Measurements from ENCODE around the gene SGTA.

Gene SGTA

GRCh38 chr19:2809387-2810140 lies 26.5 kb upstream of the SGTA start:
- no peak for DNase-seq (ENCODE audit: low read depth)

DNA sequence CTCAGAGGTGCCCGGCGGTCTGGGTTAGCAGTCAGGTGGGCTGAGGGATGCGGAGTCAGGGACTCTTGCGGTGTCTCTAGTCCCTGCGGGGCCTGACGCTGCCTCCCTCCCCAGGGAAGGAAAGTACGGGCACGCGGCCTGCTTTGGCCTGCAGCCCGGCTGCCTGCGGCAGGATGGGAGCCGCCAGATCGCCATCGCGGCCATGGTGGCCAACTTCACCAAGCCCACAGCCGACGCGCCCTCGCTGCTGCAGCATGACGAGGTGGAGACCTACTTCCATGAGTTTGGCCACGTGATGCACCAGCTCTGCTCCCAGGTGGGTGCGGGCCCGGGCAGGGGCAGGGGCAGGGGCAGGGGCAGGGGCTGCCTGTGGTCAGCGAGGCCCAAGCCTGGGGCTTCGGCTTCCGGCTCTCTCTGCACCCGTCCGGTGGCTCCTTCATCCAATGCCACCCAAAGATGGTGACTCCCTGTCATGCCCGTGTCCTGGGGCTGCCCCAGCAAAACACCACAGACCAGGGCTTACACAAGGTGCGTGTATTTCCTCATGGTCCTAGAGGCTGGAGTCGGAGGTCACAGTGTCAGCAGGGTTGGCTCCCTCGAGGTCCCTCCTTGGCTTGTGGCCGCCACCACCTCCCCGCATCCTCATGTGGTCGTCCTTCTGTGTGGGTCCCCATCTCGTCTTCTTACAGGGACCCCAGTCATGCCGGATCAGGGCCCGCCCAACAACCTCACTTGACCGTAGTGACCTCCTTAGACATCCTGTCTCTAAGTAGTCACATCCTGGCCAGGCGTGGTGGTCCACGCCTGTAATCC lies 25.3 kb upstream of the SGTA start:
- no peak for DNase-seq (ENCODE audit: low read depth)

DNA sequence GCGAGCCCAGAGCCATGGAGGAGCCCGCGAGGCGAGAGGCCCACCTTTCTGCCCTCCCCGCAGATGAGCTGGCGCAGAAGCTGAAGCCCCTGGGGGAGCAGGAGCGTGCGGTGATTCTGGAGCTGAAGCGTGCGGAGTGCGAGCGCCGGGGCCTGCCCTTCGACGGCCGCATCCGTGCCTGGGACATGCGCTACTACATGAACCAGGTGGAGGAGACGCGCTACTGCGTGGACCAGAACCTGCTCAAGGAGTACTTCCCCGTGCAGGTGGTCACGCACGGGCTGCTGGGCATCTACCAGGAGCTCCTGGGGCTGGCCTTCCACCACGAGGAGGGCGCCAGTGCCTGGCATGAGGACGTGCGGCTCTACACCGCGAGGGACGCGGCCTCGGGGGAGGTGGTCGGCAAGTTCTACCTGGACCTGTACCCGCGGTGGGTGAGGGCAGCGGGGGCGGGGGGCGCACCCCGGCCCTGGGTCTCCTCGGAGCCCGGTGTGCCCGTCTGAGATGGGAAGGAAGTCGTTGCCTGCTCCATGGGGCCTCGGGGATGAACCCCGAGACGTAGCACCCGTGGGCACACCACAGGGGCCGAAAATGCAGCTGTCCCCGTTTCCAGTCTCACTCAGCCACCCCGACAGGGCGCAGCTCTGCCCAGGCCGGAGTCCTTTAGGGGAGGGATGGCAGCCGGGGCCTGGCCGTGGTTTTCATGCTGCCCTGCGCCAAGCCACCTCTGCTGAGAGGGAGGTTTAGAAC lies 24.5 kb upstream of the SGTA start:
- DNase-seq (ENCODE audit: low read depth) = no peak

DNA sequence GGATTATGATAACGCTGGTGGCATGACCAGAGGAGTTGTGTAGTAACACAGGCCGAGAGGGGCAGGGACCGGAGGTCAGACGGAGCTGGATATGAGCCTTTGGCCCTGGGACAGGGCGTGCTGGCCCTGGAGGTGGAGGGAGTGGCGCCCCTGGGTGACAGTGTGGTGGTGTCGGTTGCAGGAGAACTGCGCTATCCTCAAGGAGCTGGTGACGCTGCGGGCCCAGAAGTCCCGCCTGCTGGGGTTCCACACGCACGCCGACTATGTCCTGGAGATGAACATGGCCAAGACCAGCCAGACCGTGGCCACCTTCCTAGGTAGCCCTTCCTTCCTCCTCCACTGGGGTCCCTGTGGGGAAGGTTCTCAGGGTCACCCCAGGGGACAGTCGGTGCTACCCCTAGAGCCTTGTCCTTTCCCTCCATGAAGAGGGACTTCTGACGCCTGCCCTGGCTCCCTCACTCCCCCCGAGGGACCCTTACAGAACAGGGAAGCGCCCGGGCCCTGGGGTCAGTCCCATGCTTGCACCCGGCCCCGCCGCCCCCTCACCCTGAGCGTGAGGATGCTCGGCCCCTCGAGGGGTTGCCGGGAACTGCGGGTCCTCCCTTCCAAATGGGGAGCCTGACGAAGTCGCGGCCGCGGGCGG lies 23.8 kb upstream of the SGTA start:
- DNase-seq (ENCODE audit: low read depth) = no peak

DNA sequence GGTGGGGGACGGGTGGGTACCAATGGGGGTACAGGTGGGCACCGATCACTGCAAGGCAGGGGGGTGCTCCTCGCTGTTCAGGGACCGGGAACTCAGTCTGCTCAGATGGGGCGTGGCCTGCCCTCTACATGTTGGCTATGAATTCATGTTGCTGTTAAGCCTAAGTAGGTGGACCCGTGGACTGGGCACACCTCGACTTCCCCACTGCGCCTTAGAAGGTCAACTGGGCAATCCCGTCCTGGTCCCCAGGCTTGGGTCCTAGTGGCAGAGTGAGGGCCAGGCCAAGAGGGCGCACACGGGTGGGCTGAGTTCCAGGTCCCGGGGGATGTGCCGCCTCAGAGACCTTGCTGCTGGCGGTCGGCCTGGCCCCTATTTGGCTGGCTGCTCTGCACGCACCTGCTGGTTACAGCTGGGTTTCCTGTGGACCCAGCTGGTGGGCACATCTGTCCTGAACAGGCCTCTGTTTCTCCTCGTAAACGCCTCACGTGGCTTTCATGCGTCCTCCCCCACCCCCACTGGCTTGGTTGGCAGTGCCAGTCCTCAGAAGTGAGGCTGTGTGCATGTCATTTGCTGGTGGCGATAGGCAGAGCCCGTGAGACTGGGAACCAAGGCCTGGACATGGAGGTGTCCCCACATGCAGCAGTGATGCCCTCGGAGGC lies 23.0 kb upstream of the SGTA start:
- DNase-seq (ENCODE audit: low read depth) = no peak

GRCh38 chr19:2805261-2805900 lies 22.3 kb upstream of the SGTA start:
- no peak for DNase-seq (ENCODE audit: low read depth)

DNA sequence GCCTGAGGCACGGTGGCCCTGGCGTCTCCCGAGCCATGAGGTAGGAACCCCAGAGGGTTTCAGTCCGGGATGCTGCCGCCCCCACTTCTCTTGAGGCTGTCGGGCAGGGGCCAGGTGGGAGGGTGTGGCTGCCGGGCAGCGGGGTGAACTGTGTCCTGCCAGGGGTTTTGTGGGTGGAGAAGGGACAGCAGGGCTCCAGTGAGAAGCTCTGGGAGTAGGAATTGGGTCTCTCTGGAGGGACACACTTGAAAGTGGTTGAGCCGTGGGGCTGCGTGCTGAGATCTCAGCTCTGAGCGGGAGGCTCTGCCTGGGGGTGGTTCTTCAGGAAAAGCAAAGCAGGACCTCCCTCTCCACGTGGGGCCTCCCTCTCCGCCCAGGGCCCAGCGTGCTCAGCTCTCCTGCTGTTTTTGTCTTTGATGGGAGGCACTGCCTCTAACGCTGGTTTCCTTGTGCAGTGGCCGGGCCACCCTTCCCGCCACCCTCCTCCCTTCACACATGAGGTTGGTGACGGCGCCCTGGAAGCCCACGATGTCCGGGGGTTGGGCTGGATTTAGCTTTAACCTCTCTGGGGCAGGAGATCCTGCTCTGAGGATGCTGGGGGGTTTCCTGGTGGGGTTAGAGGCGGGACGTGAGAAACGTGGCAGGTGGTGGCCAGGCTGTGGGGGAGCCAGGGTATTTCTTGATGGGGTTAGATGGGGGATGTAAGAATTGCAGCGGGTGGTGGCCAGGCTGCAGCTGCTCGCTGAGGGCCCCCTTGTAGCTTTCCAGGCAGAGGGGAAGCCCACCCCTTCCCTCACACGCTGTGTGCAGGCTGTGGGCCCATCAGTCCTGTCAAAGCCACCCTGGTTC lies 21.3 kb upstream of the SGTA start:
- no peak for DNase-seq (ENCODE audit: low read depth)

- DNase-seq (ENCODE audit: low read depth) = no peak
These were observed 20.5 kb upstream of the SGTA start for GRCh38 chr19:2803486-2804155.

DNA sequence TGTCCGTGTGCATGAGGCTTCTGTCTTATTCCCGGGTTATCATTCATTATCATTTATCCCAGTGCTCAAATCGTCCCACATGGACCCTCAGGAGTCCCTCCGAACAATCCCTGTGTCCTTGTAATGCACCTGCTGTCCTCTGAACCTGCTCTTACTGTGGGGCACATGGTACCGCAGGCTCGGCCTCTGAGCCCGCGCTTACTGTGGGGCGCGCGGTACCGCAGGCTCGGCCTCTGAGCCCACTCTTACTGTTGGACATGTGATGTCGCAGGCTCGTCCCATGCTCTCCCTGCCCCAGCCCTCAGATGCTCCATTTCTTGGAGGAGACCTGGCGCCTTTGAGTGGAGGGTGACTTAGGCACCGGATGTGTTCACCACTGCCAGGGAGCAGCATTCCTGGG lies 19.8 kb upstream of the SGTA start:
- no peak for DNase-seq (ENCODE audit: low read depth)

DNA sequence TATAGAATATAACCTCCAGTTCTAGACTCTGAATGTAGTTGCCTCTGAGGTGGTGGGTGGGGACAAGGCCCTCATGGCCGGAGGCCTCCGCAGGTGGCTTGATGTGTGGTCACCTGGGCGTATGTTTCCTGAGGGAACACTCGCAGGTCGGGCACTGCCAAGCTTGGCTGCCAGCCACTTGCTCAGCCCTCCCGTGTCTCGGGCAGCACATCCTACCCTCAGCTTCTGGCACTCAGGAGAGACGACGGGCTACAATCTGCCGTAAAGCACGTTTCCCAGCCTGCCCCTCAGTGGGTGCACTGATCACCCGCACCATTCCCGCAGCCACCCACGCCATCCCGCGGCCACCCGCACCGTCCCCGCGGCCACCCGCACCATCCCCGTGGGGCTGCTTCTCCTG lies 17.4 kb upstream of the SGTA start:
- DNase-seq (ENCODE audit: low read depth) = no peak

- DNase-seq (ENCODE audit: low read depth) = no peak
These were observed 16.4 kb upstream of the SGTA start for GRCh38 chr19:2799273-2800020.

GRCh38 chr19:2798733-2799132 lies 15.7 kb upstream of the SGTA start:
- DNase-seq (ENCODE audit: low read depth) = no peak

DNA sequence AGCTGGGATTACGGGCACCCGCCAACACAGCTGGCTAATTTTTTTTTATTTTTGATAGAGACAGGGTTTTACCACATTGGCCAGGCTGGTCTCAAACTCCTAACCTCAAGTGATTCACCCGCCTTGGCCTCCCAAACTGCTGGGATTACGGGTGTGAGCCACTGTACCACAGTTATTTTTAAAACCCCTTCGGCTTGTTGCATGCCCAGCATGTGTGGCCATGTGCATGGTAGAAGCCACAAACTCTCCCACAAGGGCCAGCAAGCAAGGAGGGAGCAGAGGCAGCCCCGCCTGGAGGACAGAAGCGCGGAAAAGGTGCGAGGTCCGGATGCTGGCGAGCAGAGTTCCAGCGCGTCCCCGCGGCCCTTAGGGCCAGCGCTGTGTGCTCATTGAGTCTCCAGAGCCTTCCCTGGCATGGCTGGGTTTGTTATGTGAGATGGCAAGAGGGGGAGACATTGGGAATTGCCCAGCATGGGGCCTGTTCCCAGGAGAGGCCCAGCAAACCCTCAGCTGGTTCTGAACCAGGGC lies 15.1 kb upstream of the SGTA start:
- DNase-seq (ENCODE audit: low read depth) = no peak

- DNase-seq (ENCODE audit: low read depth) = no peak
These were observed 14.2 kb upstream of the SGTA start for GRCh38 chr19:2797280-2797679.

GRCh38 chr19:2796659-2797266 lies 13.7 kb upstream of the SGTA start:
- DNase-seq (ENCODE audit: low read depth) = no peak

DNA sequence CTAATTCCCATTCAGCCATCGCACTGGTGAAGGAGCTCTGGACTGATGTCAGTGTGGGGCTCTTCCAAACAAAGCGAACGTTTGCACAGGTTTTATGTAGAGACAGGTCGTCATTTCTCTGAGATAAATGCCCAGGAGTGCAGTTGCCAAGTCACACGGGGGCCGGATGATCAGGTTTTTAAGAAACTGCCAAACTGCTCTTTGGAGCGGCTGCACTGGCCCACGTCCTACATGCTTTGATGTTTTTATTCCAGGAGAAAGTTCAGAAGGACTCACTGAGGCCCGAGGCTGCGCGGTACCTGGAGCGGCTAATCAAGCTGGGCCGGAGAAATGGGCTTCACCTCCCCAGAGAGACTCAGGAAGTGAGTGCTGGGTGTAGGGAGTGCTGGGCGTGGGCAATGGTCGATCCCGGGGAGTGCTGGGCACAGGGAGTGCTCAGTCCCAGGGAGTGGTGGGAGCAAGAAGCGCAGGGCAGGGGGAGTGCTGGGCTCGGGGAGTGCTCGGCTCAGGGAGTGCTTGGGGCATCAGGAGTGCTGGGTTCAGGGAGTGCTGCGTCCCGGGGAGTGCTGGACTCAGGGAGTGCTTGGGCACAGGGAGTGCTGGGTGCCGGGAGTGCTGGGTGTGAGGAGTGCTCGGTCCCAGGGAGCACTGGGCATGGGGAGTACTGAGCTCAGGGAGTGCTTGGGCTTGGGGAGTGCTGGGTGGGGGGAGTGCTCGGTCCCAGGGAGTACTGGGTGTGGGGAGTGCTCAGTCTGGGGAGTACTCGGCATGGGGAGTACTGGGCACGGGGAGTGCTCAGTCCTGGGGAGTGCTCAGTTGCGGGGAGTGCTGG lies 13.0 kb upstream of the SGTA start:
- DNase-seq (ENCODE audit: low read depth) = no peak

DNA sequence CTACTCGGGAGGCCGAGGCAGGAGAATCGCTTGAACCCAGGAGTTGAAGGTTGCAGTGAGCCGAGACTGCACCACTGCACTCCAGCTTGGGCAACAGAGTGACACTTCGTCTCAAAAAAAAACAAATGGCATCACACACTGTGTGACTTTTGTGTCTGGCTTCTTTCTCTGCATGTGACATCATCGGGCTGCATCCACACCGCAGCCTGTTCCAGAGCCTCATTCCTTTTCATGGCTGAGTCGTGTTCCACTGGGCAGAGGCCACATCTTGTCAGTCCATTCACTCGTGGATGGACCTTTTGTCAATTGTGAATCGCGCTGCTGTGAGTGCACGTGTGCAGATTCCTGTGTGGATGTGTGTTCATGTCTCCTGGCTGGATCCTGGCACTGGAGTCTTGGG lies 10.5 kb upstream of the SGTA start:
- DNase-seq (ENCODE audit: low read depth) = no peak

All from non-pigmented ciliary epithelial cell (primary cell).